Renal cortex interstitium (tissue), 11 donors: ENCODE data around the gene RAPGEF2. TPM values are rescaled to one million over a fixed set of nuclear protein-coding genes. Genes with fewer than 3 reads are reported as not detected.
"Not testable (repeated sequence)": the region's sequence is repeated elsewhere in the genome, so short reads cannot be mapped to it uniquely, and the experiment has no call there.

Source experiments
- DNase-seq, 11 donors: peaks; one replicate each; pipeline ENCODE4 v3.0.0-alpha.2; 2013; ENCODE audit warnings: low read depth in 9 of 11, low spot score in 4 of 11; ENCODE audit errors: extremely low read depth in 1 of 11
- polyA plus RNA-seq, 3 donors: library from polyadenylated mRNA; unstranded; fragments of 120-200 nt; gene quantifications; one replicate each; pipeline ENCODE4 v1.2.1, GENCODE V29; 2013; ENCODE audit not compliant: insufficient read length in 3 of 3

Gene RAPGEF2
- polyA plus RNA-seq, 3 donors: 45.0 to 51.6 (median 48.5) TPM

- DNase-seq: no peak
Measured at GRCh38 chr4:159096434-159096833, 6.4 kb upstream of the RAPGEF2 start.

- DNase-seq: no peak
Measured at GRCh38 chr4:159097144-159097543, 5.7 kb upstream of the RAPGEF2 start.

- DNase-seq: no peak
Measured at GRCh38 chr4:159097785-159098184, 5.1 kb upstream of the RAPGEF2 start.

- DNase-seq: no peak
Measured at GRCh38 chr4:159098482-159099127, 4.3 kb upstream of the RAPGEF2 start.

GRCh38 chr4:159101988-159102621 is 774 bp upstream of the RAPGEF2 start:
- peak in 3 of 11 donors; percentile 5 to 27 (median 20) for DNase-seq

- DNase-seq: peak in 6 of 11 donors; percentile 33 to 47 (median 36)
Measured at GRCh38 chr4:159103384-159103990, 608 bp downstream of the RAPGEF2 start.

GRCh38 chr4:159104694-159105414 is 2.0 kb downstream of the RAPGEF2 start:
- peak in 4 of 11 donors; percentile 31 to 45 (median 34) for DNase-seq

- DNase-seq: no peak
Measured at GRCh38 chr4:159105761-159106243, 2.9 kb downstream of the RAPGEF2 start.

- DNase-seq: no peak
Measured at GRCh38 chr4:159106636-159107035, 3.8 kb downstream of the RAPGEF2 start.

- no peak for DNase-seq
Measured at GRCh38 chr4:159107203-159107925, 4.5 kb downstream of the RAPGEF2 start.

- DNase-seq: no peak
Measured at GRCh38 chr4:159108124-159108523, 5.2 kb downstream of the RAPGEF2 start.

- DNase-seq: no peak
Measured at GRCh38 chr4:159110961-159111360, 8.1 kb downstream of the RAPGEF2 start.

- DNase-seq: no peak
Measured at GRCh38 chr4:159111416-159111815, 8.5 kb downstream of the RAPGEF2 start.

- DNase-seq: not testable (repeated sequence)
Measured at GRCh38 chr4:159113366-159113765, 10.5 kb downstream of the RAPGEF2 start.

- not testable (repeated sequence) for DNase-seq
Measured at GRCh38 chr4:159116098-159116497, 13.2 kb downstream of the RAPGEF2 start.

- DNase-seq: not testable (repeated sequence)
Measured at GRCh38 chr4:159116693-159117092, 13.8 kb downstream of the RAPGEF2 start.

GRCh38 chr4:159117564-159117963 is 14.7 kb downstream of the RAPGEF2 start:
- DNase-seq: no peak

GRCh38 chr4:159117968-159118367 is 15.1 kb downstream of the RAPGEF2 start:
- DNase-seq: no peak

- no peak for DNase-seq
Measured at GRCh38 chr4:159121371-159121770, 18.5 kb downstream of the RAPGEF2 start.
